Activated naive CD4-positive, alpha-beta T cell treated with Interleukin-2 at 50 U/mL for 16 hours (primary cell): Measurements from ENCODE around the gene GNA12.
"Not testable (repeated sequence)": the region's sequence is repeated elsewhere in the genome, so short reads cannot be mapped to it uniquely, and the experiment has no call there.

Experiments
- DNase-seq: peaks from one replicate; pipeline ENCODE4 v3.0.0-alpha.2; 2020

GNA12 gene

GRCh38 chr7:2864204-2864985, 20.3 kb upstream of the GNA12 start:
- DNase-seq, result no peak

- DNase-seq, result peak; percentile 73
These were observed 19.5 kb upstream of the GNA12 start for GRCh38 chr7:2863461-2864066.

- DNase-seq, result no peak
These were observed 18.8 kb upstream of the GNA12 start for GRCh38 chr7:2862831-2863361.

GRCh38 chr7:2861509-2861908, 17.4 kb upstream of the GNA12 start:
- DNase-seq, result no peak

DNA sequence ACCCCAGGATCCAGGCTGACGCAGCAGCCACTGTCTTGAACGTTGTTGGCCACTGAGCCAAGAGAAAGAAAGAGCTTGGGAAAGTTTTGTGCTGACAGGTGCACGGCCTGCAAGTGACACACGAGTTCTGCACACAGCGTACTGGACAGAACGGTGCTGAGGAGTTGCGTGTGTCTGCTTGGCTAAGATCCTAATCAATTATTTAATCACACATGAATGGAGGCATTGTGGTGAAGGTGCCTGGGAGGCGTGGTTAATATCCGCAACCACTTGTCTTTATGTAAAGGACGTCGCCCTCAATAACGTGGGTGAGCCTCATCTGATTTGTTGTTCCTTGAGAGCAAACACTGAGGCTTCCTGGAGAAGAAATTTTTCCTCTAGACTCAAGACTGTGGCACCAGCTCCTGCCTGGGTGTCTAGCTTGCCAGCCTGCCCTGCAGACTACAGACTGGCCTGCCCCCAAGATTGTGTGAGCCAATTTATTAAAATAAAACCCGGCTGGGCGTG, 16.6 kb upstream of the GNA12 start:
- DNase-seq, result no peak

DNA sequence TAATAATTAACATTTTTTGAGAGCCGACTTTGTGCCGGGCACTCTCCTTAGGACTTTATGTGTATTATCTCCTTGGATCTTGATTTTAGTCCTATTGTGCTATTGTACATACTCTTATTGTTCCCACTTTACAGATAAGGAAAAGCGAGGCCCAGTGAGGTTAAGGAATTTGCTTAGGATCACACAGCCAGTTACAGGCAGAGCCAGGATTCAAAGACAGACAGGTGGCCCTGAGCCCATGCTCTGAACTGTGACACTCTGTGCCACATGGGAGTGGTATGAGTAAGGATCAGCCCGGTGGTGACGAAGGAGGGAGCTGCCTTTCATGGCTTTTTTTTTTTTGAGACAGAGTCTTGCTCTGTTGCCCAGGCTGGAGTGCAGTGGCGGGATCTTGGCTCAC, 15.8 kb upstream of the GNA12 start:
- no peak for DNase-seq

GRCh38 chr7:2858621-2859020, 14.5 kb upstream of the GNA12 start:
- DNase-seq, result no peak

DNA sequence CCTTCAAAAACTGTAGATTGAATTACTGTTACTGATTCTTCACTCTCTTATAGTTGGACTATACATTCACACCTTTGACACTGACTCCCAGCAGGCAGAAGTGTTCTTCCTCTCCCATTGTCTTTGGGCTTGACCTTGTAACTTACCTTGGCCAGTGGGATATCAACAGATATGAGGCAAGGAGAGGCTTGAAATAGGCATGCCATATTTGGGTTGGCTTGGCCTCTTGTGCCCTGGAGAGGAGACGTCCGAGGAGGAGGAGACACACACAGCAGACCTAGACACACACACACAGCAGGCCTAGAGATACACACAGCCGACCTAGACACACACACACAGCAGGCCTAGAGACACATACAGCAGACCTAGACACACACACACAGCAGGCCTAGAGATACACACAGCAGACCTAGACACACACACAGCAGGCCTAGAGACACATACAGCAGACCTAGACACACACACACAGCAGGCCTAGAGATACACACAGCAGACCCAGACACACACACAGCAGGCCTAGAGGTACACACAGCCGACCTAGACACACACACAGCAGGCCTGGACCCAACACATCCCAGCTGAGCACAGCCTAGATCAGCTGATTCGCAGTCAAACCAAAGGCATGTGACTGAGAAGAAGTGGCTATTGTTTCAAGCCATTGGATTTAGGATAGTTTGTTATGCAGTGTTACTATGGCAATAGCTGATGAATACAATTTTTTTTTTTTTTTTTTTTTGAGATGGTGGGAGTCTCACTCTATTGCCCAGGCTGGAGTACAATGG, 12.5 kb upstream of the GNA12 start:
- DNase-seq, result no peak

DNA sequence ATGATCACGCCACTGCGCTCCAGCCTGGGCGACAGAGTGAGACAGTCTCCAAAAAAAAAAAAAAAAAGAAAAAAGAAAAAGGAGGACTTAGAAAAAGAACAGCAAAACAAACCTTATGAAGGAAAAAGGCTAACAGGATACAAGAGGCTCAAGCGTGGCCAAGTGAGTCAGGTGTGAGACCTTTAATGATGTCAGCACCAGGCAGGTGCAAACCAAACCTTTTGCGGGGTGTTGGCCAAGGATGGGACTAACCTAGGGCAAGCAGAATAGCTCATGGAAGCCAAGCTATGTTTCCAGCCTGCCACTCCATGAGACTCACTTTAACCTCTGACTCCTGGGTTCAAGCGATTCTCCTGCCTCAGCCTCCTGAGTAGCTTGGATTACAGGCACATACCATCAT, 11.3 kb upstream of the GNA12 start:
- DNase-seq, result no peak

GRCh38 chr7:2853552-2853951, 9.4 kb upstream of the GNA12 start:
- not testable (repeated sequence) for DNase-seq

DNA sequence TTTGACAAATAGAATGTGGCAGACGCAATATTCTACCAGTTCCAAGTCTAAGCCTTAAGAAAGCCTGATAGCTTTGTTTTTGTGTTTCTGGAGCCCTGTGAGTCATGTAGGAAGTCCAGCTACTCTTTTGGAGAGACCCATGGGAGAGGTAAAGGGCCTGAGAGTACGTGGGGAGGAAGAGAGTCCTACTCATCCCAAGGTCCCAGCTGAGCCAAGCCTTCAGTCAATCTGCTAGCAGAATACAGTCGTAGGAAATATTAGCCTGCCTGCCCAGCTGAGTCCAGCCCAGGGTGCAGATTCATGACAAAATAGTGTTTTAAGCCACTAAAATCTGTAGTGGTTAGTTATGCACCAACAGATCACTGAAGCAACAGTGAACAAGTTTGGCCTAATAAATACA, 9.0 kb upstream of the GNA12 start:
- DNase-seq, result no peak

DNA sequence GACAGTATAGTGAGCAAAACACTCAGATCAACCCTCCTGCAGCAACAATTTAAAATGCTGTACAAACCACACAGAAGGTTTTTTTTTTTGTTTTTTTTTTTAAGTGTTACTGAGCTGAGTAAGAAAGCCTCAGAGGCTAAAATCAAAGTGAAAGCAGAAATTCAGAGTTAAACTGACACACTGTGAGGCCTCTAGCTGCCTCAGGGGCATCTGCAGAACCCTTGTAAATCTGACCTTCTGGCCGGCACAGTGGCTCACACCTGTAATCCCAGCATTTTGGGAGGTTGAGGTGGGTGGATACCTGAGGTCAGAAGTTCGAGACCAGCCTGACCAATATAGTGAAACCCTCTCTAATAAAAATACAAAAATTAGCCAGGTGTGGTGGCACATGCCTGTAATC, 7.4 kb upstream of the GNA12 start:
- no peak for DNase-seq

DNA sequence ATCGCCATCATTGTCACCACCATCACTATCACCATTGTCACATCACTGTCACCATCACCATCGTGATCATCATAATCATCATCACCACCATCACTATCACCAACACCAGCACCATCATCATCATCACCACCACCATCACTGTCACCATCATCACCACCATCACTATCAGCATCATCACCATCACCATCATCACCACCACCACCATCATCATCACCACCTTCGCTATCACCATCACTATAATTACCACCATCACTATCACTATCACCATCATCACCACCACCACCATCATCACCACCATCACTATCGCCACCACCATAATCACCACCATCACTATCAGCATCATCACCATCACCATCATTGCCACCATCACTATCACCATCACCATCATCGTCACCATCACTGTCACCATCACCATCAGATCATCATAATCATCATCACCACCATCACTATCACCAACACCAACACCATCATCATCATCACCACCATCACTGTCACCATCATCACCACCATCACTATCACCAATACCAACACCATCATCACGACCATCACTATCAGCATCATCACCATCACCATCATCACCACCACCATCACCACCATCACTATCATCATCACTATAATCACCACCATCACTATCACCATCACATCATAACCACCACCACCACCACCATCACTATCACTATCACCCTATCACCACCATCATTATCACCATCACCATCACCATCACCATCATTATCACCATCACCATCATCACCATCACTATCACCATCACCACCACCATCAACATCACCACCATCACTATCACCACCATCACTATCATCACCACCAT, 6.0 kb upstream of the GNA12 start:
- DNase-seq, result no peak

DNA sequence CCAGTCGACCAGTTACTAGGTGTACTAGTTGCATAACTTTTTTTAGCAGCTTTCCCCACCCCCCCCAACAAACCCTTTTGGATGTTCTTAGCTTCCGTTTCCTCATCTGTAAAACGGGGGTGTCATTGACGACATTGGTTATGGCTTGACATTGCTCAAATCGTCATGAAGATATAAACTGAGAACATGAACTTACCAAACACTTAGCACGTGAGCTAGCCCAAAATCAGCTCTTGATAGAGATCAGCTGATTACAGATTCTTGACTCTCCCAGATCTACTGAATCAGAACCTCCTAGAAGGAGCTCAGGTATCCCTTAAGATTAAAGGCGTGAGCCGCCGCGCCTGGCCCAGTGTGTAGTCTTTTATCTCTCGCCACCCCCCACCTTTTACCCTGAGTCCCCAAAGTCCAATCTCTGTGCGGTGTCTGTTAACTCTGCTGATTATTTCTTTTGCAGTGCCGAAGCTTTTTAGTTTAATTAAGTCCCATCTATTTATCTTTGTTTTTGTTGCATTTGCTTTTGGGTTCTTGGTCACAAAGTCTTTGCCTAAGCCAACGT, 1.0 kb upstream of the GNA12 start:
- DNase-seq, result no peak

- DNase-seq, result peak; percentile 35
These were observed 376 bp downstream of the GNA12 start for GRCh38 chr7:2843711-2844152.

- DNase-seq, result no peak
These were observed 870 bp downstream of the GNA12 start for GRCh38 chr7:2843191-2843685.

GRCh38 chr7:2841907-2842306, 2.2 kb downstream of the GNA12 start:
- no peak for DNase-seq

GRCh38 chr7:2840458-2840857, 3.6 kb downstream of the GNA12 start:
- DNase-seq, result no peak

DNA sequence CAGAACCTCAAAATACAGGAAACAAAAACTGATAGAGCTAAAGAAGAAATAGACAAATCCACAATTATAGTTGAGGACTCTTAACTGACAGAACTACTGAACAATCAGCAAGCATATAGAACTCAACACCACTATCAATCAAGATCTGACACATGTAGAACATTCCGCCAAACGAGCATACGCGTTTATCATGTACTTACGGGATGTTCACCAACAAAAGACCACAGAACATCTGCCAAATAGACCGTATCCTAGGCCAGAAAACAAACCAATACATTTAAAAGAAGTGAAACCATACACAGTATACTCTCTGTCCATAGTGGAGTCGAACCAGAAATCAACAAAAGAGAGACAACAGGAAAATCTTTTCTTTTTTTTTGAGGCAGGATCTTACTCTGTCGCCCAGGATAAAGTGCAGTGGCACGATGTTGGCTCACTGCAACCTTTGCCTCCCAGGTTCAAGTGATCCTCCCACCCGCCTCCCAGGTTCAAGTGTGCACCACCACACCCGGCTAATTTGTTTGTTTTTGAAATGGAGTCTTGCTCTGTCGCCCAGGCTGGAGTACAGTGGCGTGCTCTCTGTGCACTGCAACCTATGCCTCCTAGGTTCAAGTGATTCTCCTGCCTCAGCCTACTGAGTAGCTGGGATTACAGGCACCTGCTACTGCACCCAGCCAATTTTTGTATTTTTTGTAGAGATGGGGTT, 5.1 kb downstream of the GNA12 start:
- DNase-seq, result no peak

GRCh38 chr7:2838451-2838850, 5.7 kb downstream of the GNA12 start:
- DNase-seq, result no peak

GRCh38 chr7:2837496-2837895, 6.6 kb downstream of the GNA12 start:
- no peak for DNase-seq
